Neutrophil (primary cell): ENCODE results near the gene SLC7A1.

Experiments used
- H3K27ac ChIP-seq: fragments of 200-600 bp; sonication (generic); 2 replicates; pipeline ENCODE4 v1.5.1; 2016; ENCODE audit warnings: mild to moderate bottlenecking, moderate library complexity
- H3K27me3 ChIP-seq: fragments of 200-600 bp; sonication (generic); 2 replicates; pipeline ENCODE4 v1.6.0; 2016; ENCODE audit warnings: mild to moderate bottlenecking
- H3K36me3 ChIP-seq: fragments of 200-600 bp; sonication (generic); 2 replicates; pipeline ENCODE4 v1.5.1; 2017
- H3K4me1 ChIP-seq, 2 experiments: fragments of 200-600 bp in 1 of 2; sonication (generic) in 1 of 2; 1 replicate in 1 of 2; 2 replicates in 1 of 2; pipeline versions ENCODE4 v1.5.1 to v1.6.1; 2013 to 2016; ENCODE audit warnings: low read depth in 1 of 2, low read length in 1 of 2, mild to moderate bottlenecking in 1 of 2, moderate library complexity in 1 of 2; ENCODE audit not compliant: control insufficient read depth in 1 of 2, insufficient read depth in 1 of 2
- H3K4me3 ChIP-seq, 2 experiments: fragments of 200-600 bp in 1 of 2; sonication (generic) in 1 of 2; 1 replicate in 1 of 2; 2 replicates in 1 of 2; pipeline ENCODE4 v1.5.1; 2013 to 2016; ENCODE audit warnings: low read depth in 1 of 2, low read length in 1 of 2, mild to moderate bottlenecking in 1 of 2, moderate library complexity in 1 of 2
- H3K9me3 ChIP-seq: fragments of 200-600 bp; sonication (generic); 2 replicates; pipeline ENCODE4 v1.5.1; 2016
- CTCF ChIP-seq: fragments of 200-600 bp; sonication (generic); IDR thresholded peaks from 2 replicates; pipeline ENCODE4 v1.5.1; 2016; ENCODE audit warnings: antibody characterized with exemption

Gene SLC7A1

GRCh38 chr13:29576581-29576980, 18.9 kb downstream of the SLC7A1 start:
- TF ChIP-seq CTCF = no peak
- H3K4me3 ChIP-seq = no peak overlapping the region
- H3K4me1 ChIP-seq = peaks cover 0 to 8% of the 10 kb centered on the region in 2 experiments
- H3K36me3 ChIP-seq = no peaks in the 10 kb centered on the region
- H3K9me3 ChIP-seq = no peaks in the 10 kb centered on the region
- H3K27ac ChIP-seq = no peak overlapping the region
- no peaks in the 10 kb centered on the region for H3K27me3 ChIP-seq

- H3K4me3 ChIP-seq = no peak overlapping the region
- no peaks in the 10 kb centered on the region for H3K36me3 ChIP-seq
- no peaks in the 10 kb centered on the region for H3K27me3 ChIP-seq
- H3K9me3 ChIP-seq = no peaks in the 10 kb centered on the region
- H3K4me1 ChIP-seq = peaks cover 0 to 8% of the 10 kb centered on the region in 2 experiments
- no peak for TF ChIP-seq CTCF
- H3K27ac ChIP-seq = no peak overlapping the region
Measured at GRCh38 chr13:29575098-29575497, 20.4 kb downstream of the SLC7A1 start.

- Histone ChIP-seq H3K27ac (no peak overlapping the region), H3K36me3 (no peaks in the 10 kb centered on the region), H3K9me3 (no peaks in the 10 kb centered on the region), H3K4me1 (peaks cover 0 to 8% of the 10 kb centered on the region in 2 experiments), H3K27me3 (no peaks in the 10 kb centered on the region), H3K4me3 (no peak overlapping the region)
- TF ChIP-seq CTCF = no peak
Measured at GRCh38 chr13:29573190-29573589, 22.3 kb downstream of the SLC7A1 start.

GRCh38 chr13:29572575-29572974, 22.9 kb downstream of the SLC7A1 start:
- no peaks in the 10 kb centered on the region for H3K9me3 ChIP-seq
- no peaks in the 10 kb centered on the region for H3K27me3 ChIP-seq
- no peaks in the 10 kb centered on the region for H3K36me3 ChIP-seq
- no peak for TF ChIP-seq CTCF
- H3K4me3 ChIP-seq = no peak overlapping the region
- H3K4me1 ChIP-seq = peaks cover 0 to 8% of the 10 kb centered on the region in 2 experiments
- no peak overlapping the region for H3K27ac ChIP-seq

GRCh38 chr13:29571876-29572570, 23.5 kb downstream of the SLC7A1 start:
- Histone ChIP-seq H3K4me1 (peaks cover 0 to 8% of the 10 kb centered on the region in 2 experiments), H3K9me3 (no peaks in the 10 kb centered on the region), H3K27ac (no peak overlapping the region), H3K4me3 (no peak overlapping the region), H3K27me3 (no peaks in the 10 kb centered on the region), H3K36me3 (no peaks in the 10 kb centered on the region)
- TF ChIP-seq CTCF = no peak
